GM18526 (cell line): ENCODE results near the gene MACIR.

Source experiments
- POLR2A ChIP-seq: IDR thresholded peaks from 3 replicates; pipeline ENCODE4 v1.6.1; 2011; ENCODE audit not compliant: insufficient read length; ENCODE audit errors: extremely low read depth

The MACIR gene

GRCh38 chr5:103258368-103258956 is at the start of gene MACIR:
Gene MACIR (plus strand): TSS chr5:103258763. CDS start chr5:103275920, 17,157 bp downstream.
- peak; percentile 77 for TF ChIP-seq POLR2A

- TF ChIP-seq POLR2A = no peak
Measured at GRCh38 chr5:103209065-103209464, 49.5 kb upstream of the MACIR start.

GRCh38 chr5:103210952-103211351 is 47.6 kb upstream of the MACIR start:
- TF ChIP-seq POLR2A = no peak

- TF ChIP-seq POLR2A = no peak
Measured at GRCh38 chr5:103211576-103212561, 46.7 kb upstream of the MACIR start.

- no peak for TF ChIP-seq POLR2A
Measured at GRCh38 chr5:103216137-103216536, 42.4 kb upstream of the MACIR start.

- no peak for TF ChIP-seq POLR2A
Measured at GRCh38 chr5:103216697-103217096, 41.9 kb upstream of the MACIR start.

GRCh38 chr5:103217101-103217500 is 41.5 kb upstream of the MACIR start:
- no peak for TF ChIP-seq POLR2A

GRCh38 chr5:103218164-103218563 is 40.4 kb upstream of the MACIR start:
- TF ChIP-seq POLR2A = no peak

GRCh38 chr5:103223031-103223955 is 35.3 kb upstream of the MACIR start:
- TF ChIP-seq POLR2A = no peak

- no peak for TF ChIP-seq POLR2A
Measured at GRCh38 chr5:103224118-103224893, 34.3 kb upstream of the MACIR start.

- no peak for TF ChIP-seq POLR2A
Measured at GRCh38 chr5:103224894-103225246, 33.7 kb upstream of the MACIR start.

- TF ChIP-seq POLR2A = no peak
Measured at GRCh38 chr5:103228061-103228460, 30.5 kb upstream of the MACIR start.

GRCh38 chr5:103228588-103228987 is 30.0 kb upstream of the MACIR start:
- no peak for TF ChIP-seq POLR2A

GRCh38 chr5:103232393-103232999 is 26.1 kb upstream of the MACIR start:
- no peak for TF ChIP-seq POLR2A
